Measurements from ENCODE around the gene LRMDA. TPM values are rescaled to one million over a fixed set of nuclear protein-coding genes. Genes with fewer than 3 reads are reported as not detected.

Gene LRMDA
- total RNA-seq, 1 experiment from 2014 or later = 4.8 TPM

DNA sequence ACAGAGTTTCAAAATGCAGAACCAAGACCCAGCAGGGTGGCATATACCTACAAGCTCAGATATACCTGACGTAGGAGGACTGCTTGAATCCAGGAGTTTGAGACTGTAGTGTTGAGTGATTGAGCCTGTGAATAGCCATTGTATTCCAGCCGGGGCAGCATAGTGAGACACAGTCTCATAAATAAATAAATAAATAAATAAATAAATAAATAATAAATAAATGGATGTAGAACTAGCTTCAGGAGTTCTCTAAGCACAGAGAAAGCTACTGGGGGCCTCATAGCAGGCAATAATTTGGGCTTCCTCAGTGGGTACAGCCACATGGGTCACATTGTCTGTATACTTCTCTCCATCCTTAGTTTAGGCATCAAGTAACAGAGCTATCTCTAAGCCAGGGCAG is 906.8 kb downstream of the LRMDA start:
- POLR2A ChIA-PET = no interaction called here
- DNase-seq (ENCODE audit: low read depth, low spot score) (no peak), ATAC-seq (no peak)
- TF ChIP-seq MAX (IDR thresholded peaks at IDR 0.05) (no peak), EZH2phosphoT487 (IDR thresholded peaks at IDR 0.05; ENCODE audit: borderline replicate concordance) (no peak), EZH2 (IDR thresholded peaks at IDR 0.05) (no peak), POLR2A (IDR thresholded peaks at IDR 0.05; ENCODE audit: borderline replicate concordance, extremely low read depth, insufficient read depth, insufficient read length) (no peak), SIN3A (IDR thresholded peaks at IDR 0.05; ENCODE audit: low read depth) (no peak), YY1 (IDR thresholded peaks at IDR 0.05; ENCODE audit: extremely low read depth, insufficient replicate concordance, low read depth, low read length) (no peak), RAD21 (IDR thresholded peaks at IDR 0.05; ENCODE audit: low read depth) (no peak), FOSL1 (IDR thresholded peaks at IDR 0.05; ENCODE audit: low read depth) (no peak), EGR1 (IDR thresholded peaks at IDR 0.05; ENCODE audit: low read depth) (no peak), ELF1 (IDR thresholded peaks at IDR 0.05; ENCODE audit: borderline replicate concordance, low read depth) (no peak), POLR2AphosphoS5 (IDR thresholded peaks at IDR 0.05; ENCODE audit: low read depth, low read length) (no peak), SP1 (IDR thresholded peaks at IDR 0.05; ENCODE audit: low read depth) (no peak), ZNF274 (IDR thresholded peaks at IDR 0.05; ENCODE audit: low read depth, low read length) (no peak), CEBPB (IDR thresholded peaks at IDR 0.05; ENCODE audit: low read depth) (no peak), TCF7L2 (IDR thresholded peaks at IDR 0.05; ENCODE audit: borderline replicate concordance, extremely low read depth, insufficient read depth, insufficient read length) (no peak), ZFX (IDR thresholded peaks at IDR 0.05) (no peak)
- TF ChIP-seq, protein P1, sequence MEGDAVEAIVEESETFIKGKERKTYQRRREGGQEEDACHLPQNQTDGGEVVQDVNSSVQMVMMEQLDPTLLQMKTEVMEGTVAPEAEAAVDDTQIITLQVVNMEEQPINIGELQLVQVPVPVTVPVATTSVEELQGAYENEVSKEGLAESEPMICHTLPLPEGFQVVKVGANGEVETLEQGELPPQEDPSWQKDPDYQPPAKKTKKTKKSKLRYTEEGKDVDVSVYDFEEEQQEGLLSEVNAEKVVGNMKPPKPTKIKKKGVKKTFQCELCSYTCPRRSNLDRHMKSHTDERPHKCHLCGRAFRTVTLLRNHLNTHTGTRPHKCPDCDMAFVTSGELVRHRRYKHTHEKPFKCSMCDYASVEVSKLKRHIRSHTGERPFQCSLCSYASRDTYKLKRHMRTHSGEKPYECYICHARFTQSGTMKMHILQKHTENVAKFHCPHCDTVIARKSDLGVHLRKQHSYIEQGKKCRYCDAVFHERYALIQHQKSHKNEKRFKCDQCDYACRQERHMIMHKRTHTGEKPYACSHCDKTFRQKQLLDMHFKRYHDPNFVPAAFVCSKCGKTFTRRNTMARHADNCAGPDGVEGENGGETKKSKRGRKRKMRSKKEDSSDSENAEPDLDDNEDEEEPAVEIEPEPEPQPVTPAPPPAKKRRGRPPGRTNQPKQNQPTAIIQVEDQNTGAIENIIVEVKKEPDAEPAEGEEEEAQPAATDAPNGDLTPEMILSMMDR (IDR thresholded peaks at IDR 0.05 in 2 of 3, conservative IDR thresholded peaks at IDR 0.05 in 1 of 3; ENCODE audit: borderline replicate concordance in 1 of 3, insufficient read depth in 1 of 3, low read depth in 2 of 3, low read length in 2 of 3) = no peak
- TF ChIP-seq, protein P2, sequence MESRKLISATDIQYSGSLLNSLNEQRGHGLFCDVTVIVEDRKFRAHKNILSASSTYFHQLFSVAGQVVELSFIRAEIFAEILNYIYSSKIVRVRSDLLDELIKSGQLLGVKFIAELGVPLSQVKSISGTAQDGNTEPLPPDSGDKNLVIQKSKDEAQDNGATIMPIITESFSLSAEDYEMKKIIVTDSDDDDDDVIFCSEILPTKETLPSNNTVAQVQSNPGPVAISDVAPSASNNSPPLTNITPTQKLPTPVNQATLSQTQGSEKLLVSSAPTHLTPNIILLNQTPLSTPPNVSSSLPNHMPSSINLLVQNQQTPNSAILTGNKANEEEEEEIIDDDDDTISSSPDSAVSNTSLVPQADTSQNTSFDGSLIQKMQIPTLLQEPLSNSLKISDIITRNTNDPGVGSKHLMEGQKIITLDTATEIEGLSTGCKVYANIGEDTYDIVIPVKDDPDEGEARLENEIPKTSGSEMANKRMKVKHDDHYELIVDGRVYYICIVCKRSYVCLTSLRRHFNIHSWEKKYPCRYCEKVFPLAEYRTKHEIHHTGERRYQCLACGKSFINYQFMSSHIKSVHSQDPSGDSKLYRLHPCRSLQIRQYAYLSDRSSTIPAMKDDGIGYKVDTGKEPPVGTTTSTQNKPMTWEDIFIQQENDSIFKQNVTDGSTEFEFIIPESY (IDR thresholded peaks at IDR 0.05; ENCODE audit: extremely low read depth, insufficient replicate concordance, low read length) = no peak
- 0 out of 2 replicates have a peak, but pooled peaks cover 2% of the 10 kb centered on the region for H3K27me3 ChIP-seq (ENCODE audit: insufficient read depth, low read length)
- H3K27ac ChIP-seq (ENCODE audit: low read depth, low read length) = no peak overlapping the region
- no peaks in the 10 kb centered on the region for H4K20me1 ChIP-seq (ENCODE audit: insufficient read depth)
- H3K4me2 ChIP-seq (ENCODE audit: low read length) = no peak overlapping the region
- no peak overlapping the region for H2AFZ ChIP-seq (ENCODE audit: low read depth, low read length, poor library complexity, severe bottlenecking)
- H3K36me3 ChIP-seq (ENCODE audit: control insufficient read depth in 1 of 2, insufficient read depth in 2 of 2, low read length in 2 of 2) = no peaks in the 10 kb centered on the region
- CTCF ChIA-PET = no interaction called here
- H3K79me2 ChIP-seq (ENCODE audit: insufficient read depth, low read length) = no peaks in the 10 kb centered on the region
- RAD21 ChIA-PET (ENCODE audit: low non-redundant PET in 1 of 2, low total read pairs in 2 of 2, uncharacterized antibody in 2 of 2, unreplicated experiment in 2 of 2) = no interaction called here
- H3K9me2 ChIP-seq (ENCODE audit: insufficient read depth) = no peaks in the 10 kb centered on the region
- H3K9me3 ChIP-seq (ENCODE audit: control insufficient read depth in 1 of 2, insufficient read depth in 1 of 2, low read depth in 1 of 2, low read length in 2 of 2) = no peaks in the 10 kb centered on the region
- H3K9ac ChIP-seq (ENCODE audit: low read length) = no peak overlapping the region
- intact Hi-C loops (cut with micrococcal nuclease) = no loop called here
- H3K4me3 ChIP-seq (replicated peaks in 1 of 2; ENCODE audit: low read depth in 1 of 2, low read length in 2 of 2) = no peak overlapping the region
- no peaks in the 10 kb centered on the region for H3K4me1 ChIP-seq (ENCODE audit: control insufficient read depth in 1 of 2, insufficient read depth in 2 of 2, low read length in 2 of 2)
- no TSS peak for BruUV-seq (replicated peaks)

All from HCT116 (cell line).